A549 (cell line): ENCODE results near the gene CRACR2B. TPM values are rescaled to one million over a fixed set of nuclear protein-coding genes. Genes with fewer than 3 reads are reported as not detected.

Experiments used
- ATAC-seq, 2 experiments: fragments of 200-7000 bp in 1 of 2; fragments of >200 bp in 1 of 2; cut with Nextera tagmentation in 1 of 2; cut with Tn5 transposase in 1 of 2; 3 replicates each; pipeline versions ENCODE4 v1.8.0 to v1.9.1; 2018 to 2020; ENCODE audit warnings: mild to moderate bottlenecking in 1 of 2, moderate library complexity in 1 of 2
- CTCF ChIA-PET: fragments of 300-600 bp; sonication (Branson Sonifier 250); formaldehyde crosslinking; extraction: SDS; loops from one replicate; lab custom pipeline; 2021; ENCODE audit warnings: antibody characterized with exemption, inconsistent platforms; lab: Yijun Ruan, JAX
- POLR2A ChIA-PET: fragments of 350-600 bp; formaldehyde crosslinking; extraction: SDS; loops from one replicate; lab custom pipeline; 2021; ENCODE audit warnings: antibody characterized with exemption, inconsistent platforms; lab: Yijun Ruan, JAX
- DNase-seq, 2 experiments: peaks; one replicate each; pipeline versions ENCODE4 v3.0.0 to v3.0.0-alpha.2; 2011 to 2016; ENCODE audit warnings: low read depth in 1 of 2, low spot score in 1 of 2
- FAIRE-seq: peaks from 2 replicates; lab custom pipeline; 2011; peaks lifted over from hg19 to GRCh38; lab: Jason Lieb, UNC
- H3K27ac ChIP-seq, 2 experiments: fragments of >200 bp; sonication (Bioruptor Twin); formaldehyde crosslinking; 3 replicates each; pipeline ENCODE4 v1.5.1; 2016 to 2017
- H3K4me1 ChIP-seq: fragments of >200 bp; sonication (Bioruptor Twin); formaldehyde crosslinking; 3 replicates; pipeline ENCODE4 v1.6.1; 2016
- H3K4me2 ChIP-seq: fragments of >200 bp; sonication (Bioruptor Twin); formaldehyde crosslinking; 3 replicates; pipeline ENCODE4 v1.6.1; 2016
- H3K4me3 ChIP-seq: fragments of >200 bp; sonication (Bioruptor Twin); formaldehyde crosslinking; 3 replicates; pipeline ENCODE4 v1.5.1; 2016
- H3K9me3 ChIP-seq: fragments of >200 bp; sonication (Bioruptor Twin); formaldehyde crosslinking; 3 replicates; pipeline ENCODE4 v1.6.1; 2016
- BHLHE40 ChIP-seq: IDR thresholded peaks from 2 replicates; pipeline ENCODE4 v1.6.1; 2012; ENCODE audit warnings: low read depth, low read length, inconsistent platforms
- EHF ChIP-seq: fragments of 250-450 bp; sonication (Bioruptor Pico); IDR thresholded peaks from 2 replicates; pipeline ENCODE4 v1.5.0; 2020; ENCODE audit warnings: mild to moderate bottlenecking
- EP300 ChIP-seq, 2 experiments: fragments of >200 bp; sonication (Bioruptor Twin); formaldehyde crosslinking; IDR thresholded peaks; 2 replicates in 1 of 2; 3 replicates in 1 of 2; pipeline ENCODE4 v1.6.1; 2016 to 2017
- FOSB ChIP-seq: fragments of 250-450 bp; sonication (Bioruptor Pico); IDR thresholded peaks from 2 replicates; pipeline ENCODE4 v1.5.0; 2020; ENCODE audit warnings: mild to moderate bottlenecking, moderate library complexity
- HEYL ChIP-seq: fragments of 250-450 bp; sonication (Bioruptor Pico); IDR thresholded peaks from 2 replicates; pipeline ENCODE4 v1.8.0; 2021; ENCODE audit warnings: mild to moderate bottlenecking, moderate library complexity
- KDM5A ChIP-seq: fragments of 200-600 bp; sonication (generic); IDR thresholded peaks from 2 replicates; pipeline ENCODE4 v1.6.1; 2016; ENCODE audit warnings: antibody characterized with exemption, mild to moderate bottlenecking
- POLR2A ChIP-seq: IDR thresholded peaks from 2 replicates; pipeline ENCODE4 v1.6.1; 2012; ENCODE audit warnings: mild to moderate bottlenecking, low read length
- POLR2AphosphoS2 ChIP-seq: conservative IDR thresholded peaks from 2 replicates; pipeline ENCODE4 v1.6.1; 2012; ENCODE audit warnings: low read length, improper control_type of control experiment, inconsistent platforms
- RFX5 ChIP-seq: fragments of 450-650 bp; IDR thresholded peaks from 2 replicates; pipeline ENCODE4 v1.7.1; 2014; ENCODE audit warnings: antibody characterized with exemption, mild to moderate bottlenecking, moderate library complexity
- RNF2 ChIP-seq: fragments of 200-600 bp; sonication (generic); IDR thresholded peaks from 2 replicates; pipeline ENCODE4 v1.6.1; 2016; ENCODE audit warnings: low read depth, mild to moderate bottlenecking, antibody characterized with exemption, moderate library complexity, borderline replicate concordance
- TP53 ChIP-seq: fragments of 250-450 bp; sonication (Bioruptor Pico); IDR thresholded peaks from 2 replicates; pipeline ENCODE4 v1.5.0; 2021; ENCODE audit warnings: mild to moderate bottlenecking, moderate library complexity
- ZC3H11A ChIP-seq: fragments of 450-650 bp; IDR thresholded peaks from 2 replicates; pipeline ENCODE4 v1.6.1; 2014; ENCODE audit warnings: antibody characterized with exemption, mild to moderate bottlenecking
- WGBS: methylation state at CpG from one replicate; pipeline ENCODE4 v1.1.6; 2017; ENCODE audit errors: missing lambda C conversion rate; 5-methylcytosine and 5-hydroxymethylcytosine counted together
- polyA plus RNA-seq, 4 experiments: library from polyadenylated mRNA; depleted of rRNA in 3 of 4; stranded (reverse); fragments of >200 nt; fragmentation: RNase III in 1 of 4; extraction: RNeasy Plus Mini Kit Qiagen cat#74134 plus additional on column Dnase treatment in 1 of 4; gene quantifications; 2 replicates in 3 of 4; 3 replicates in 1 of 4; pipeline ENCODE4 v1.2.3, GENCODE V29; 2011 to 2017
- TF ChIP-seq, protein P1 (sequence below): fragments of 200-600 bp; sonication (generic); IDR thresholded peaks from 2 replicates; pipeline ENCODE4 v1.6.1; 2016; ENCODE audit warnings: antibody characterized with exemption, mild to moderate bottlenecking, moderate library complexity
- TF ChIP-seq, protein P2 (sequence below): fragments of 450-650 bp; IDR thresholded peaks from 2 replicates; pipeline ENCODE4 v1.6.1; 2014; ENCODE audit warnings: antibody characterized with exemption
- TF ChIP-seq, protein P3 (sequence below): fragments of >200 bp; sonication (Bioruptor Twin); formaldehyde crosslinking; IDR thresholded peaks from 3 replicates; pipeline ENCODE4 v1.5.1; 2016
- TF ChIP-seq, protein P4 (sequence below): IDR thresholded peaks from 2 replicates; pipeline ENCODE4 v1.6.1; 2012

Gene CRACR2B
- polyA plus RNA-seq, 2 of the 4 experiments (the other 2 are of a cell fraction) = 1.2 to 3.0 TPM

DNA sequence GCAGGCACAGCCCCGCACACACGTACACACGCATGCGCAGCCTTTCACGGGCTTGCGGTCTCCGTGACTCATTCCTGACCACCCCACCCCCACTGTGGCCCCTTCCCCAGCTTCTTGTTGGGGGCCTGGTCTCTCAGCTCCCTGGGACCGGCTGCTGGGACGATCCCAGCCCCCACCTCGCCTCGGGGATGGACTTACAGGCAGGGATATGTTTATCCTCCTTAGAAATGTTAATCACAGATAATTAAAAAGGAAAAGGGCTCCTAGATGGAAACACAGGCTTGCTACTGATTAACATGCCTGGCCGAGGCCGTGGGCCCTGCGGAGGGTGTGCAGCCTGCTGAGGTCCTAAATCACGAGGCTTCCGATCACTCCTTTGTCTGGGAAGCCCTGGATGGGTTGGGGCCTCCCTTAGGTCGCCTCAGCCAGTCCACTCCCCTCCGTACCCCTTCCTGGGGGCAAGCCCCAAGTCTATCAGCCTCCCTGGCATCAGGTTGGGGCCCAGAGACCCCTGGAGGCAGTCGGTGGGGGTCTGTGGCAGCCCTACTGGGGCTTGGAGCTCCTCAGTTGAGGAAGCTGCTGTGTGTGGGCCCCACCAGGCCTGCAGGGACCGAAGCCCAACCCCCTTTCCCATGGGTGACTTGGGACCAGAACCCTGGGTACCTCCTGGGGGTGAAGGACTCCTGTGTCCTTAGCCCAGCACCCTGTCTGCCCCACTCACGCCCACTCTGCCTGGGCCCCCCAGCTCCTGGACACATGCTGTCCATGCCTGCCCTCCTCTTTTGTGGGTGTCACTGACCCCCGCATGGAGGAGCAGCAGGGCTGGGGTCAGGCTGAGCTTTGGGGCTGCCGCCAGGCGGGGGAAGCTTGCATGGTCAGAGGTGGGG is 35.5 kb downstream of the CRACR2B start:
- peaks cover 63% of the 10 kb centered on the region for H3K4me1 ChIP-seq
- POLR2A ChIA-PET = no interaction called here
- TF ChIP-seq EHF (CRISPR knock-in tag) = no peak

DNA sequence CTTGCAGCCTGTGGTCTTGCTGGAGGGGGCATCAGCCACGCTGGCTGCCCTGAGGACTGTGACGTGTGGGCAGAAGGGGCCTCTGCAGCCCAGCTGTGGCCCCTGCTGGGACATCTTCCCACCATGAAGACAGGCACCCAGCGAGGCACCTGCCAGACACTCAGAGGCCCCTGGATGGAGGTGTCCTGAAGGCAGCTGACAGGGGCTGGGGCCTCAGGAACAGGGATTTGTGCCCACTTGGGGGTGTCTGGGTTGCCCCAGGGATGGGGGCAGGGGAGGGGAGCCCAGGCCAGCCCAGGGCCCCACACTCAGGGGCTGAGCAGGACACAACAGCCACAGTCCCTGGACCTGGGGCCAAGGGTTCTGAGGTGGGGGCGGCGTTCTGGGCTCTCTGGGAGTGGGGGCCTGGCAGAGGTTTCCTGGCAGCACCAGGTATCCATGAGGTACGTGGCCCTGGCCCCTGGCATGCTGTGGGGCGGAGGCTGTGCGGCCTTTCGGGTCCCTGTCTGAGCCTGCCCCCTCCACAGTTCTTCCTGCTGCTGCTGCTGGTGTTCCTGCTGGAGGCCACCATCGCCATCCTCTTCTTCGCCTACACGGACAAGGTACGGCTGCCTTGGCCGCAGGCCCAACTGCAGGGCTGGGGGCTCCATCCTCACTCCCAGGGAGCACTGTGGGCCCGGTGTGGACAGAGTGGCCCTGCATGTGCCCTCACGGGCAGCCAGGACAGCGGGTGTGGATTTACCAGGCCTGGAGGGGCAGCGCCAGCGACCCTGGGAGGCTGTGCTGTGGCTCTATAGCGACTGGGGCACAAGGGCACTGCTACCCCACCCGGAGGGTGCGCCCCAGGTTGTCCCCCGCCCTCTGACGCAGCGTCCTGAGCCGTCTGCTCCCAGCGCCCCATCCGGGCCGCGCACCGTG is 36.5 kb downstream of the CRACR2B start:
- Histone ChIP-seq H3K4me2 (no peak overlapping the region), H3K9me3 (no peaks in the 10 kb centered on the region), H3K4me1 (peaks cover 54% of the 10 kb centered on the region), H3K4me3 (no peak overlapping the region), H3K27ac (peak overlapping the region in 1 of 2 experiments; percentile 17; a peak in 1 of 6 replicates)
- TF ChIP-seq ZC3H11A = no peak
- TF ChIP-seq, protein P1, sequence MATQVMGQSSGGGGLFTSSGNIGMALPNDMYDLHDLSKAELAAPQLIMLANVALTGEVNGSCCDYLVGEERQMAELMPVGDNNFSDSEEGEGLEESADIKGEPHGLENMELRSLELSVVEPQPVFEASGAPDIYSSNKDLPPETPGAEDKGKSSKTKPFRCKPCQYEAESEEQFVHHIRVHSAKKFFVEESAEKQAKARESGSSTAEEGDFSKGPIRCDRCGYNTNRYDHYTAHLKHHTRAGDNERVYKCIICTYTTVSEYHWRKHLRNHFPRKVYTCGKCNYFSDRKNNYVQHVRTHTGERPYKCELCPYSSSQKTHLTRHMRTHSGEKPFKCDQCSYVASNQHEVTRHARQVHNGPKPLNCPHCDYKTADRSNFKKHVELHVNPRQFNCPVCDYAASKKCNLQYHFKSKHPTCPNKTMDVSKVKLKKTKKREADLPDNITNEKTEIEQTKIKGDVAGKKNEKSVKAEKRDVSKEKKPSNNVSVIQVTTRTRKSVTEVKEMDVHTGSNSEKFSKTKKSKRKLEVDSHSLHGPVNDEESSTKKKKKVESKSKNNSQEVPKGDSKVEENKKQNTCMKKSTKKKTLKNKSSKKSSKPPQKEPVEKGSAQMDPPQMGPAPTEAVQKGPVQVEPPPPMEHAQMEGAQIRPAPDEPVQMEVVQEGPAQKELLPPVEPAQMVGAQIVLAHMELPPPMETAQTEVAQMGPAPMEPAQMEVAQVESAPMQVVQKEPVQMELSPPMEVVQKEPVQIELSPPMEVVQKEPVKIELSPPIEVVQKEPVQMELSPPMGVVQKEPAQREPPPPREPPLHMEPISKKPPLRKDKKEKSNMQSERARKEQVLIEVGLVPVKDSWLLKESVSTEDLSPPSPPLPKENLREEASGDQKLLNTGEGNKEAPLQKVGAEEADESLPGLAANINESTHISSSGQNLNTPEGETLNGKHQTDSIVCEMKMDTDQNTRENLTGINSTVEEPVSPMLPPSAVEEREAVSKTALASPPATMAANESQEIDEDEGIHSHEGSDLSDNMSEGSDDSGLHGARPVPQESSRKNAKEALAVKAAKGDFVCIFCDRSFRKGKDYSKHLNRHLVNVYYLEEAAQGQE = no peak
- 0 out of 2 replicates have a peak, but pooled peaks have one; percentile 70 for TF ChIP-seq POLR2AphosphoS2
- no peak for TF ChIP-seq RFX5
- no peak for TF ChIP-seq FOSB (CRISPR knock-in tag)
- no peak for TF ChIP-seq KDM5A
- TF ChIP-seq, protein P2, sequence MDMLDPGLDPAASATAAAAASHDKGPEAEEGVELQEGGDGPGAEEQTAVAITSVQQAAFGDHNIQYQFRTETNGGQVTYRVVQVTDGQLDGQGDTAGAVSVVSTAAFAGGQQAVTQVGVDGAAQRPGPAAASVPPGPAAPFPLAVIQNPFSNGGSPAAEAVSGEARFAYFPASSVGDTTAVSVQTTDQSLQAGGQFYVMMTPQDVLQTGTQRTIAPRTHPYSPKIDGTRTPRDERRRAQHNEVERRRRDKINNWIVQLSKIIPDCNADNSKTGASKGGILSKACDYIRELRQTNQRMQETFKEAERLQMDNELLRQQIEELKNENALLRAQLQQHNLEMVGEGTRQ = no peak
- no peak for TF ChIP-seq EP300 (IDR thresholded peaks at IDR 0.05)
- no peak for TF ChIP-seq RNF2
- TF ChIP-seq BHLHE40 = no peak
- TF ChIP-seq, protein P3, sequence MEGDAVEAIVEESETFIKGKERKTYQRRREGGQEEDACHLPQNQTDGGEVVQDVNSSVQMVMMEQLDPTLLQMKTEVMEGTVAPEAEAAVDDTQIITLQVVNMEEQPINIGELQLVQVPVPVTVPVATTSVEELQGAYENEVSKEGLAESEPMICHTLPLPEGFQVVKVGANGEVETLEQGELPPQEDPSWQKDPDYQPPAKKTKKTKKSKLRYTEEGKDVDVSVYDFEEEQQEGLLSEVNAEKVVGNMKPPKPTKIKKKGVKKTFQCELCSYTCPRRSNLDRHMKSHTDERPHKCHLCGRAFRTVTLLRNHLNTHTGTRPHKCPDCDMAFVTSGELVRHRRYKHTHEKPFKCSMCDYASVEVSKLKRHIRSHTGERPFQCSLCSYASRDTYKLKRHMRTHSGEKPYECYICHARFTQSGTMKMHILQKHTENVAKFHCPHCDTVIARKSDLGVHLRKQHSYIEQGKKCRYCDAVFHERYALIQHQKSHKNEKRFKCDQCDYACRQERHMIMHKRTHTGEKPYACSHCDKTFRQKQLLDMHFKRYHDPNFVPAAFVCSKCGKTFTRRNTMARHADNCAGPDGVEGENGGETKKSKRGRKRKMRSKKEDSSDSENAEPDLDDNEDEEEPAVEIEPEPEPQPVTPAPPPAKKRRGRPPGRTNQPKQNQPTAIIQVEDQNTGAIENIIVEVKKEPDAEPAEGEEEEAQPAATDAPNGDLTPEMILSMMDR = no peak
- TF ChIP-seq HEYL (CRISPR knock-in tag) = no peak
- no peak for TF ChIP-seq TP53 (CRISPR knock-in tag)
- TF ChIP-seq, protein P4, sequence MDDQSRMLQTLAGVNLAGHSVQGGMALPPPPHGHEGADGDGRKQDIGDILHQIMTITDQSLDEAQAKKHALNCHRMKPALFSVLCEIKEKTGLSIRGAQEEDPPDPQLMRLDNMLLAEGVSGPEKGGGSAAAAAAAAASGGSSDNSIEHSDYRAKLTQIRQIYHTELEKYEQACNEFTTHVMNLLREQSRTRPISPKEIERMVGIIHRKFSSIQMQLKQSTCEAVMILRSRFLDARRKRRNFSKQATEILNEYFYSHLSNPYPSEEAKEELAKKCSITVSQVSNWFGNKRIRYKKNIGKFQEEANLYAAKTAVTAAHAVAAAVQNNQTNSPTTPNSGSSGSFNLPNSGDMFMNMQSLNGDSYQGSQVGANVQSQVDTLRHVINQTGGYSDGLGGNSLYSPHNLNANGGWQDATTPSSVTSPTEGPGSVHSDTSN = peak; percentile 57; the same call in 1 of the 2 replicates
- TF ChIP-seq POLR2A = no peak
- WGBS = 90% methylated on average over 22 of the region's 31 CpGs
- CTCF ChIA-PET = interaction anchor here (0.8 to 5.2 kb wide), 3 partner anchors 9 to 187 kb away, joined by 4 to 25 read pairs (median 10); no protein-coding TSS in a partner anchor
- no peak for FAIRE-seq
- peak; percentile 0; a peak in 2 of 6 replicates for ATAC-seq
- POLR2A ChIA-PET = interaction anchor here (0.9 kb wide), 1 partner anchor 625 kb away, joined by 3 read pairs; no protein-coding TSS in a partner anchor
- DNase-seq = no peak

More for the DNA sequence above, 35.5 kb downstream of the CRACR2B start:
- no peak overlapping the region for H3K4me2 ChIP-seq
- WGBS = 75% methylated on average over 17 of the region's 24 CpGs
- CTCF ChIA-PET = interaction anchor here (0.8 to 3.7 kb wide), 2 partner anchors 11 to 15 kb away, joined by 4 to 34 read pairs; no protein-coding TSS in a partner anchor
- no peak for DNase-seq
- no peaks in the 10 kb centered on the region for H3K9me3 ChIP-seq
- 0 out of 6 replicates have a peak overlapping the region, but pooled peaks of 1 of the 2 experiments have one; percentile 17 for H3K27ac ChIP-seq
- H3K4me3 ChIP-seq = no peak overlapping the region
- 0 out of 6 replicates have a peak, but pooled peaks of 1 of the 2 experiments have one; percentile 0 for ATAC-seq
- FAIRE-seq = no peak
